IPS-NIHi7 (cell line): Measurements from ENCODE around the gene PHACTR3.

Experiments
- DNase-seq: peaks from one replicate; pipeline ENCODE4 v3.0.0; 2012; ENCODE audit warnings: mixed read lengths; ENCODE audit errors: extremely low spot score

PHACTR3 gene

GRCh38 chr20:59776626-59777330 lies 172.4 kb downstream of the PHACTR3 start:
- no peak for DNase-seq

GRCh38 chr20:59777331-59777725 lies 173.0 kb downstream of the PHACTR3 start:
- DNase-seq, result no peak

- no peak for DNase-seq
These were observed 173.7 kb downstream of the PHACTR3 start for GRCh38 chr20:59777814-59778575.

GRCh38 chr20:59778615-59779200 lies 174.4 kb downstream of the PHACTR3 start:
- DNase-seq, result no peak

- DNase-seq, result no peak
These were observed 175.5 kb downstream of the PHACTR3 start for GRCh38 chr20:59779656-59780380.

GRCh38 chr20:59780494-59781185 lies 176.3 kb downstream of the PHACTR3 start:
- no peak for DNase-seq

GRCh38 chr20:59781226-59781625 lies 176.9 kb downstream of the PHACTR3 start:
- no peak for DNase-seq

GRCh38 chr20:59782986-59783640 lies 178.8 kb downstream of the PHACTR3 start:
- peak; percentile 91 for DNase-seq

- DNase-seq, result no peak
These were observed 179.3 kb downstream of the PHACTR3 start for GRCh38 chr20:59783641-59784010.

GRCh38 chr20:59784365-59784764 lies 180.0 kb downstream of the PHACTR3 start:
- no peak for DNase-seq

- DNase-seq, result no peak
These were observed 180.7 kb downstream of the PHACTR3 start for GRCh38 chr20:59784791-59785668.

- no peak for DNase-seq
These were observed 181.3 kb downstream of the PHACTR3 start for GRCh38 chr20:59785669-59785959.

GRCh38 chr20:59785986-59786795 lies 181.9 kb downstream of the PHACTR3 start:
- no peak for DNase-seq

- DNase-seq, result no peak
These were observed 182.6 kb downstream of the PHACTR3 start for GRCh38 chr20:59786801-59787537.

GRCh38 chr20:59787538-59787890 lies 183.2 kb downstream of the PHACTR3 start:
- no peak for DNase-seq

- no peak for DNase-seq
These were observed 183.9 kb downstream of the PHACTR3 start for GRCh38 chr20:59788196-59788735.

- DNase-seq, result no peak
These were observed 184.6 kb downstream of the PHACTR3 start for GRCh38 chr20:59788811-59789397.

GRCh38 chr20:59789686-59790085 lies 185.3 kb downstream of the PHACTR3 start:
- DNase-seq, result no peak
